ENCODE results near the gene CAP1. TPM values are rescaled to one million over a fixed set of nuclear protein-coding genes. Genes with fewer than 3 reads are reported as not detected.

The CAP1 gene
- total and polyA plus RNA-seq, 9 of the 15 experiments (the other 6 are each of a cell fraction or from before 2014, with no cell fraction given), result 230 to 658 (median 281) TPM

- TF ChIP-seq EZH2 (IDR thresholded peaks at IDR 0.05; ENCODE audit: borderline replicate concordance, low read depth, low read length) (no peak; the same call in 1 of the 2 replicates), PRDM10 (IDR thresholded peaks at IDR 0.05; ENCODE audit: partially characterized antibody) (peak; percentile 47), ZNF445 (CRISPR knock-in tag; IDR thresholded peaks at IDR 0.05; ENCODE audit: low read depth) (no peak), ARID3A (IDR thresholded peaks at IDR 0.05; ENCODE audit: borderline replicate concordance, low read depth, low read length) (peak; percentile 96), BRF1 (IDR thresholded peaks at IDR 0.05; ENCODE audit: borderline replicate concordance, extremely low read depth, insufficient read length) (no peak), SMARCC2 (IDR thresholded peaks at IDR 0.05; ENCODE audit: low read depth) (peak; percentile 99), NCOA4 (IDR thresholded peaks at IDR 0.05; ENCODE audit: partially characterized antibody) (no peak), SMARCE1 (IDR thresholded peaks at IDR 0.05) (peak; percentile 100), E4F1 (CRISPR knock-in tag; IDR thresholded peaks at IDR 0.05; ENCODE audit: borderline replicate concordance) (no peak), MTA1 (IDR thresholded peaks at IDR 0.05; ENCODE audit: borderline replicate concordance) (peak; percentile 95), ZNF253 (CRISPR knock-in tag; conservative IDR thresholded peaks at IDR 0.05) (no peak), KLF13 (tag; IDR thresholded peaks at IDR 0.05; ENCODE audit: borderline replicate concordance, low read depth) (no peak), BDP1 (IDR thresholded peaks at IDR 0.05; ENCODE audit: insufficient read depth, insufficient read length) (no peak), ZBTB9 (CRISPR knock-in tag; IDR thresholded peaks at IDR 0.05) (peak; percentile 88; the same call in 1 of the 2 replicates), ZBTB33 (CRISPR knock-in tag; IDR thresholded peaks at IDR 0.05) (0 out of 2 replicates have a peak, but pooled peaks have one; percentile 41)
Measured at GRCh38 chr1:40057310-40058030, 16.9 kb downstream of the CAP1 start (continued).
